Right lobe of liver (tissue), 6 donors: ENCODE data around the gene CYP2W1. TPM values are rescaled to one million over a fixed set of nuclear protein-coding genes. Genes with fewer than 3 reads are reported as not detected.
"Not testable (repeated sequence)": the region's sequence is repeated elsewhere in the genome, so short reads cannot be mapped to it uniquely, and the experiment has no call there.

Experiments
- ATAC-seq, 4 donors: fragments of 200-7000 bp; cut with Tn5 transposase; one replicate each; pipeline ENCODE4 v1.9.1; 2020; ENCODE audit warnings: mild to moderate bottlenecking in 4 of 4, moderate library complexity in 4 of 4
- DNase-seq, 3 donors: peaks; one replicate each; pipeline ENCODE4 v3.0.0-alpha.2; 2020
- H3K27ac ChIP-seq, 3 donors: fragments of 200-600 bp; one replicate each; pipeline ENCODE4 v1.8.0; 2022
- H3K27me3 ChIP-seq, 2 donors: fragments of 200-600 bp; one replicate each; pipeline ENCODE4 v1.8.0; 2022
- H3K36me3 ChIP-seq, 4 donors: fragments of 200-600 bp; sonication (generic) in 1 of 4; one replicate each; pipeline versions ENCODE4 v1.5.1 to v1.8.0; 2017 to 2022; ENCODE audit warnings: control low read depth in 1 of 4
- H3K4me1 ChIP-seq, 4 donors: fragments of 200-600 bp; sonication (generic) in 1 of 4; one replicate each; pipeline versions ENCODE4 v1.5.1 to v1.8.0; 2017 to 2022; ENCODE audit warnings: control low read depth in 1 of 4
- H3K4me3 ChIP-seq, 3 donors: fragments of 200-600 bp; one replicate each; pipeline ENCODE4 v1.8.0; 2022
- H3K9me3 ChIP-seq, 4 donors: fragments of 200-600 bp; sonication (generic) in 1 of 4; one replicate each; pipeline versions ENCODE4 v1.5.1 to v1.8.0; 2017 to 2022; ENCODE audit warnings: control low read depth in 1 of 4
- POLR2A ChIP-seq: fragments of 450-650 bp; IDR thresholded peaks from one replicate; pipeline ENCODE4 v1.6.1; 2017; ENCODE audit warnings: antibody characterized with exemption, mild to moderate bottlenecking
- WGBS: methylation state at CpG from one replicate; pipeline ENCODE4 v1.1.6; 2018; ENCODE audit warnings: low coverage, low lambda C conversion rate; ENCODE audit not compliant: insufficient coverage; ENCODE audit errors: missing lambda C conversion rate; 5-methylcytosine and 5-hydroxymethylcytosine counted together
- intact Hi-C, 2 donors: fragments of 100-400 bp; cut with DNase I; formaldehyde crosslinking; loops; one replicate each; pipeline versions ENCODE4 v1.11.2 to v1.14.1; 2022
- total RNA-seq, 6 experiments: library from RNA; depleted of rRNA in 2 of 6; stranded (reverse); fragments of >200 nt in 2 of 6; fragmentation: NEBNext Ultra II Directional in 3 of 6; extraction: Animal tissue kit (Norgen Biotek cat#: 25700) in 3 of 6; gene quantifications; one replicate each; pipeline versions ENCODE4 v1.1.0 to v1.2.4, GENCODE V29; 2016 to 2023
- TF ChIP-seq, protein P1 (sequence below), 4 donors: fragments of 200-600 bp in 3 of 4; fragments of 450-650 bp in 1 of 4; IDR thresholded peaks; one replicate each; pipeline versions ENCODE4 v1.5.1 to v1.8.0; 2016 to 2022; ENCODE audit warnings: antibody characterized with exemption in 4 of 4, mild to moderate bottlenecking in 2 of 4
- donor health status: DM: no; HTN: yes; CAD: no.
- donor health status: DM: no; HTN: no; CAD: no.
- donor health status: DM: no; HTN: no; CAD: no.
- donor health status: DM: no; HTN: yes; CAD: no.
- donor health status: DM: no; HTN: yes; CAD: no.

The CYP2W1 gene
- total RNA-seq, 6 experiments from 2014 or later: not detected

- no peaks in the 10 kb centered on the region for H3K27me3 ChIP-seq
- DNase-seq (no peak), ATAC-seq (no peak)
- TF ChIP-seq POLR2A: no peak
- TF ChIP-seq, protein P1, sequence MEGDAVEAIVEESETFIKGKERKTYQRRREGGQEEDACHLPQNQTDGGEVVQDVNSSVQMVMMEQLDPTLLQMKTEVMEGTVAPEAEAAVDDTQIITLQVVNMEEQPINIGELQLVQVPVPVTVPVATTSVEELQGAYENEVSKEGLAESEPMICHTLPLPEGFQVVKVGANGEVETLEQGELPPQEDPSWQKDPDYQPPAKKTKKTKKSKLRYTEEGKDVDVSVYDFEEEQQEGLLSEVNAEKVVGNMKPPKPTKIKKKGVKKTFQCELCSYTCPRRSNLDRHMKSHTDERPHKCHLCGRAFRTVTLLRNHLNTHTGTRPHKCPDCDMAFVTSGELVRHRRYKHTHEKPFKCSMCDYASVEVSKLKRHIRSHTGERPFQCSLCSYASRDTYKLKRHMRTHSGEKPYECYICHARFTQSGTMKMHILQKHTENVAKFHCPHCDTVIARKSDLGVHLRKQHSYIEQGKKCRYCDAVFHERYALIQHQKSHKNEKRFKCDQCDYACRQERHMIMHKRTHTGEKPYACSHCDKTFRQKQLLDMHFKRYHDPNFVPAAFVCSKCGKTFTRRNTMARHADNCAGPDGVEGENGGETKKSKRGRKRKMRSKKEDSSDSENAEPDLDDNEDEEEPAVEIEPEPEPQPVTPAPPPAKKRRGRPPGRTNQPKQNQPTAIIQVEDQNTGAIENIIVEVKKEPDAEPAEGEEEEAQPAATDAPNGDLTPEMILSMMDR (IDR thresholded peaks at IDR 0.05): no peak
- H3K9me3 ChIP-seq: no peaks in the 10 kb centered on the region
- no peaks in the 10 kb centered on the region for H3K36me3 ChIP-seq
- intact Hi-C loops: no loop called here
- WGBS: 40% methylated on average over 2 of the region's 2 CpGs
- no peaks in the 10 kb centered on the region for H3K4me1 ChIP-seq
- H3K4me3 ChIP-seq: no peak overlapping the region
- H3K27ac ChIP-seq: no peak overlapping the region
Observed at GRCh38 chr7:940599-941408, 42.2 kb upstream of the CYP2W1 start.

DNA sequence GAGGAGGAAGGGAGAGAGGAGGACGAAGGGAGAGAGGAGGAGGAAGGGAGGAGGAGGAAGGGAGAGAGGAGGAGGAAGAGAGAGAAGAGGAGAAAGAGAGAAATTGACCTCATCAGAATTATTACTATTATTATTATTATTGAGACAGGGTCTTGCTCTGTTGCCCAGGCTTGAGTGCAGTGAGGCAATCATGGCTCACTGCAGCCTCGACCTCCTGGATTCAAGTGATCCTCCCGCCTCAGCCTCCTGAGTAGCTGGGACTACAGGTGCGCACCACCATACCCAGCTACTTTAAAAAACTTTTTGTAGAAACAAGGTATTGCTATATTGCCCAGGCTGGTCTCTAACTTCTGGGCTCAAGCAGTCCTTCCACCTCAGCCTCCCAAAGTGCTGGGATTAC lies 39.2 kb upstream of the CYP2W1 start:
- ATAC-seq, H3K4me3 ChIP-seq, H3K4me1 ChIP-seq, DNase-seq, intact Hi-C loops, H3K9me3 ChIP-seq, H3K27me3 ChIP-seq, H3K36me3 ChIP-seq, H3K27ac ChIP-seq: not testable (repeated sequence)
- 20% methylated on average over 1 of the region's 4 CpGs for WGBS

GRCh38 chr7:944744-945143 lies 38.2 kb upstream of the CYP2W1 start:
- no peaks in the 10 kb centered on the region for H3K27me3 ChIP-seq
- H3K9me3 ChIP-seq: no peaks in the 10 kb centered on the region
- no peak for DNase-seq
- H3K36me3 ChIP-seq: no peaks in the 10 kb centered on the region
- no peak for ATAC-seq
- H3K27ac ChIP-seq: no peak overlapping the region
- no peaks in the 10 kb centered on the region for H3K4me1 ChIP-seq
- intact Hi-C loops: no loop called here
- H3K4me3 ChIP-seq: no peak overlapping the region
- TF ChIP-seq POLR2A: no peak
- TF ChIP-seq, protein P1 (IDR thresholded peaks at IDR 0.05): no peak
- WGBS: 80% methylated on average over 4 of the region's 5 CpGs

- Histone ChIP-seq H3K27me3 (no peaks in the 10 kb centered on the region), H3K4me1 (no peaks in the 10 kb centered on the region), H3K4me3 (no peak overlapping the region), H3K36me3 (no peaks in the 10 kb centered on the region), H3K9me3 (no peaks in the 10 kb centered on the region), H3K27ac (no peak overlapping the region)
- intact Hi-C loops: no loop called here
- no CpG with 5 or more reads among the region's 13 CpGs for WGBS
- TF ChIP-seq, protein P1 (IDR thresholded peaks at IDR 0.05): no peak
- TF ChIP-seq POLR2A: no peak
- ATAC-seq (peak in 1 of 4 donors; percentile 33), DNase-seq (peak in 2 of 3 donors; percentile 11 to 43)
Observed at GRCh38 chr7:945147-945555, 37.8 kb upstream of the CYP2W1 start.

- TF ChIP-seq POLR2A: no peak
- TF ChIP-seq, protein P1 (IDR thresholded peaks at IDR 0.05): no peak
- ATAC-seq (peak in 3 of 4 donors; percentile 31 to 62 (median 40)), DNase-seq (peak in 2 of 3 donors; percentile 31 to 61)
- no peaks in the 10 kb centered on the region for H3K9me3 ChIP-seq
- H3K27ac ChIP-seq: no peak overlapping the region
- no peaks in the 10 kb centered on the region for H3K27me3 ChIP-seq
- WGBS: 7% methylated on average over 3 of the region's 30 CpGs
- no peaks in the 10 kb centered on the region for H3K36me3 ChIP-seq
- H3K4me3 ChIP-seq: no peak overlapping the region
- H3K4me1 ChIP-seq: no peaks in the 10 kb centered on the region
- intact Hi-C loops: no loop called here
Observed at GRCh38 chr7:945556-946255, 37.3 kb upstream of the CYP2W1 start.
